Measurements from ENCODE around the gene GNLY. TPM values are rescaled to one million over a fixed set of nuclear protein-coding genes. Genes with fewer than 3 reads are reported as not detected.

GNLY gene
- total RNA-seq, 1 donor from 2014 or later = not detected

- peaks cover 4% of the 10 kb centered on the region for H3K9me3 Mint-ChIP-seq (ENCODE audit: unreplicated experiment)
- no peaks in the 10 kb centered on the region for H3K36me3 Mint-ChIP-seq (ENCODE audit: unreplicated experiment)
- TF ChIP-seq, protein P1, sequence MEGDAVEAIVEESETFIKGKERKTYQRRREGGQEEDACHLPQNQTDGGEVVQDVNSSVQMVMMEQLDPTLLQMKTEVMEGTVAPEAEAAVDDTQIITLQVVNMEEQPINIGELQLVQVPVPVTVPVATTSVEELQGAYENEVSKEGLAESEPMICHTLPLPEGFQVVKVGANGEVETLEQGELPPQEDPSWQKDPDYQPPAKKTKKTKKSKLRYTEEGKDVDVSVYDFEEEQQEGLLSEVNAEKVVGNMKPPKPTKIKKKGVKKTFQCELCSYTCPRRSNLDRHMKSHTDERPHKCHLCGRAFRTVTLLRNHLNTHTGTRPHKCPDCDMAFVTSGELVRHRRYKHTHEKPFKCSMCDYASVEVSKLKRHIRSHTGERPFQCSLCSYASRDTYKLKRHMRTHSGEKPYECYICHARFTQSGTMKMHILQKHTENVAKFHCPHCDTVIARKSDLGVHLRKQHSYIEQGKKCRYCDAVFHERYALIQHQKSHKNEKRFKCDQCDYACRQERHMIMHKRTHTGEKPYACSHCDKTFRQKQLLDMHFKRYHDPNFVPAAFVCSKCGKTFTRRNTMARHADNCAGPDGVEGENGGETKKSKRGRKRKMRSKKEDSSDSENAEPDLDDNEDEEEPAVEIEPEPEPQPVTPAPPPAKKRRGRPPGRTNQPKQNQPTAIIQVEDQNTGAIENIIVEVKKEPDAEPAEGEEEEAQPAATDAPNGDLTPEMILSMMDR (IDR thresholded peaks at IDR 0.05) = no peak
- H3K4me3 Mint-ChIP-seq (ENCODE audit: unreplicated experiment) = no peak overlapping the region
- DNase-seq (ENCODE audit: extremely low spot score, unreplicated experiment) = no peak
- H3K4me1 Mint-ChIP-seq (ENCODE audit: unreplicated experiment) = peaks cover 16% of the 10 kb centered on the region
- H3K27ac Mint-ChIP-seq (ENCODE audit: unreplicated experiment) = no peak overlapping the region
- peaks cover 47% of the 10 kb centered on the region for H3K27me3 Mint-ChIP-seq (ENCODE audit: unreplicated experiment)
Observed at GRCh38 chr2:85724731-85725181, 30.6 kb downstream of the GNLY start.

GRCh38 chr2:85725451-85725850 is 31.3 kb downstream of the GNLY start:
- TF ChIP-seq, protein P1 (IDR thresholded peaks at IDR 0.05) = no peak
- Mint-ChIP-seq H3K9me3 (ENCODE audit: unreplicated experiment) (peaks cover under 1% of the 10 kb centered on the region), H3K27me3 (ENCODE audit: unreplicated experiment) (peaks cover 42% of the 10 kb centered on the region), H3K36me3 (ENCODE audit: unreplicated experiment) (no peaks in the 10 kb centered on the region), H3K4me3 (ENCODE audit: unreplicated experiment) (no peak overlapping the region), H3K27ac (ENCODE audit: unreplicated experiment) (no peak overlapping the region), H3K4me1 (ENCODE audit: unreplicated experiment) (peaks cover 16% of the 10 kb centered on the region)
- no peak for DNase-seq (ENCODE audit: extremely low spot score, unreplicated experiment)

GRCh38 chr2:85727798-85728197 is 33.6 kb downstream of the GNLY start:
- DNase-seq (ENCODE audit: extremely low spot score, unreplicated experiment) = no peak
- Mint-ChIP-seq H3K4me3 (ENCODE audit: unreplicated experiment) (no peak overlapping the region), H3K27ac (ENCODE audit: unreplicated experiment) (no peak overlapping the region), H3K9me3 (ENCODE audit: unreplicated experiment) (no peaks in the 10 kb centered on the region), H3K36me3 (ENCODE audit: unreplicated experiment) (no peaks in the 10 kb centered on the region), H3K27me3 (ENCODE audit: unreplicated experiment) (peaks cover 41% of the 10 kb centered on the region), H3K4me1 (ENCODE audit: unreplicated experiment) (peaks cover 18% of the 10 kb centered on the region)
- TF ChIP-seq, protein P1 (IDR thresholded peaks at IDR 0.05) = no peak

- Mint-ChIP-seq H3K27ac (ENCODE audit: unreplicated experiment) (no peak overlapping the region), H3K4me3 (ENCODE audit: unreplicated experiment) (no peak overlapping the region), H3K27me3 (ENCODE audit: unreplicated experiment) (peaks cover 41% of the 10 kb centered on the region), H3K36me3 (ENCODE audit: unreplicated experiment) (no peaks in the 10 kb centered on the region), H3K9me3 (ENCODE audit: unreplicated experiment) (no peaks in the 10 kb centered on the region), H3K4me1 (ENCODE audit: unreplicated experiment) (peaks cover 22% of the 10 kb centered on the region)
- TF ChIP-seq, protein P1 (IDR thresholded peaks at IDR 0.05) = no peak
- no peak for DNase-seq (ENCODE audit: extremely low spot score, unreplicated experiment)
Observed at GRCh38 chr2:85728342-85728741, 34.2 kb downstream of the GNLY start.

- Mint-ChIP-seq H3K4me1 (ENCODE audit: unreplicated experiment) (peaks cover 22% of the 10 kb centered on the region), H3K27ac (ENCODE audit: unreplicated experiment) (no peak overlapping the region), H3K27me3 (ENCODE audit: unreplicated experiment) (peaks cover 38% of the 10 kb centered on the region), H3K9me3 (ENCODE audit: unreplicated experiment) (no peaks in the 10 kb centered on the region), H3K4me3 (ENCODE audit: unreplicated experiment) (no peak overlapping the region), H3K36me3 (ENCODE audit: unreplicated experiment) (no peaks in the 10 kb centered on the region)
- TF ChIP-seq, protein P1 (IDR thresholded peaks at IDR 0.05) = peak; percentile 98
- DNase-seq (ENCODE audit: extremely low spot score, unreplicated experiment) = peak; percentile 96
Observed at GRCh38 chr2:85728883-85729824, 35.0 kb downstream of the GNLY start.

Measured in osteocyte (in vitro differentiated cells).